Neural crest cell (in vitro differentiated cells): ENCODE measurements around the gene DIP2C. TPM values are rescaled to one million over a fixed set of nuclear protein-coding genes. Genes with fewer than 3 reads are reported as not detected.

Experiments used
- DNase-seq: peaks from one replicate; pipeline ENCODE4 v3.0.0; 2021; ENCODE audit warnings: low read depth, mixed read lengths, low spot score
- H3K27ac Mint-ChIP-seq: one replicate; pipeline ENCODE4 v1.8.0; 2021; ENCODE audit warnings: mild to moderate bottlenecking, mixed read lengths; ENCODE audit not compliant: unreplicated experiment
- H3K27me3 Mint-ChIP-seq: 2 replicates; pipeline ENCODE4 v1.8.0; 2021; ENCODE audit warnings: low read depth, mild to moderate bottlenecking, mixed read lengths
- H3K36me3 Mint-ChIP-seq: 2 replicates; pipeline ENCODE4 v1.8.0; 2021; ENCODE audit warnings: low read depth, mild to moderate bottlenecking, mixed read lengths
- H3K4me1 Mint-ChIP-seq: 2 replicates; pipeline ENCODE4 v1.8.0; 2021; ENCODE audit warnings: mixed read lengths
- H3K4me3 Mint-ChIP-seq: one replicate; pipeline ENCODE4 v1.8.0; 2021; ENCODE audit warnings: mild to moderate bottlenecking, mixed read lengths
- H3K9me3 Mint-ChIP-seq: 2 replicates; pipeline ENCODE4 v1.8.0; 2021; ENCODE audit warnings: mixed read lengths
- CTCF ChIP-seq: fragments of 200-600 bp; sonication (generic); conservative IDR thresholded peaks from 2 replicates; pipeline ENCODE4 v1.5.0; 2021; ENCODE audit warnings: antibody characterized with exemption, mild to moderate bottlenecking
- total RNA-seq: library from RNA; stranded (reverse); gene quantifications from 2 replicates; pipeline ENCODE4 v1.2.1, GENCODE V29; 2021

The DIP2C gene
- total RNA-seq, 1 donor from 2014 or later, result 21.7 TPM

- Mint-ChIP-seq H3K4me3 (no peak overlapping the region), H3K27ac (no peak overlapping the region), H3K36me3 (peaks cover 4% of the 10 kb centered on the region), H3K27me3 (no peaks in the 10 kb centered on the region), H3K9me3 (no peaks in the 10 kb centered on the region), H3K4me1 (no peaks in the 10 kb centered on the region)
- DNase-seq, result no peak
- no peak for TF ChIP-seq CTCF
Measured at GRCh38 chr10:260819-261429, 428.5 kb downstream of the DIP2C start.

DNA sequence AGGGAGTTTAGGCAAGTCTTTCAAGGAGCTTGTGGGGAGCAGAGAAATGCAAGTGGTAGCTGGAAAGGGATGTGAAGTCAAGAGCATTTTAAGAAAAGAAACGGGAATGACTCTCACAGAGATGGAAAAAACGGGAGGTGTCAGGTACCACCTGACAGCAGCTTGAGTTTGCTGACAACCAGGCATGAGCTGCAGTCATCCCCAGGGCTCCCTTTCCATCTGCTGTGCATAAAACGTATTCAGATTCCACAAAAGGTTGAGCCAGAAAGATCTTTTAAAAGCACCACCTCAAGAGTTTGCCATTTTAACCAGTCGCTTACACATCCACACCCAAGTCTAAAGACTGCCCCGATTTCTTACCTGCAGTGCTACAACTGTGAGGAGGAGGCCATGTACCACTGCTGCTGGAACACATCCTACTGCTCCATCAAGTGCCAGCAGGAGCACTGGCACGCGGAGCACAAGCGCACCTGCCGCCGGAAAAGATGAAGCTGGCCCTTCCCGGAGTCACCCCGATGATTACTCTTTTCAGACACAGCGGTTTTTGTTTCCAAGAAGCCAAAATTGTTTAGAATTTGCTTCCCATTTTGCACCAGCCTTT lies 437.4 kb downstream of the DIP2C start:
- DNase-seq, result no peak
- no peak for TF ChIP-seq CTCF
- no peak overlapping the region for H3K27ac Mint-ChIP-seq
- no peaks in the 10 kb centered on the region for H3K9me3 Mint-ChIP-seq
- no peak overlapping the region for H3K4me3 Mint-ChIP-seq
- H3K4me1 Mint-ChIP-seq, result no peaks in the 10 kb centered on the region
- no peaks in the 10 kb centered on the region for H3K27me3 Mint-ChIP-seq
- H3K36me3 Mint-ChIP-seq, result peaks cover 12% of the 10 kb centered on the region

DNA sequence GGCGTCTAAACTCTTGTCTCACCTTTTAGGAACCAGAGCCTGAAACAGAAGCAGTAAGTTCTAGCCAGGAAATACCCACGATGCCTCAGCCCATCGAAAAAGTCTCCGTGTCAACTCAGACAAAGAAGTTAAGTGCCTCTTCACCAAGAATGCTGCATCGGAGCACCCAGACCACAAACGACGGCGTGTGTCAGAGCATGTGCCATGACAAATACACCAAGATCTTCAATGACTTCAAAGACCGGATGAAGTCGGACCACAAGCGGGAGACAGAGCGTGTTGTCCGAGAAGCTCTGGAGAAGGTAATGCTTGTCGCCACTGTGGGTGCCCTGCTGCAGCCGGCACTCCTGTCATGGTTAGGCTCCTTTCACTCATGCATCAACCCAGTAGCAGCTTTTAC lies 441.2 kb downstream of the DIP2C start:
- Mint-ChIP-seq H3K36me3 (peaks cover 6% of the 10 kb centered on the region), H3K4me1 (no peaks in the 10 kb centered on the region), H3K4me3 (no peak overlapping the region), H3K27me3 (no peaks in the 10 kb centered on the region), H3K9me3 (no peaks in the 10 kb centered on the region), H3K27ac (no peak overlapping the region)
- no peak for DNase-seq
- TF ChIP-seq CTCF, result no peak

DNA sequence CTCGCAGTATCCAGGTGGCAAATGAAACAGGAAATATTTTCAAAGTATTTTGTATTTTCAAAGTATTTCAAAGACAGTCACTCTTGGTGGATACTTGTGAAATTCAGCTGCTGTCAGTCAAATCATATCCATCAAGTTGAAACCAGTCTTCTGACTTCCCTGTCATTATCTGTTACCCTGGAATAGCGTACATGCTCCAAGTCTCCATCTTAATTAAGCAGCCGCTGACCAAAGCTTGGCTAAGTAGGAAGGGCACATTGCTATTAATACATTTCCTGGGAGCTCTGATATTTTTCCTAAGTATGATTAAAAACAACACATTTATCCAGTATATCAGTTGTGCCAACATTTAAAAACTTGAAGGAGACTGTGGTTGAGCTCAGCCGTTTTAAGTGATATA lies 442.0 kb downstream of the DIP2C start:
- Mint-ChIP-seq H3K36me3 (peaks cover 6% of the 10 kb centered on the region), H3K27me3 (no peaks in the 10 kb centered on the region), H3K4me3 (no peak overlapping the region), H3K9me3 (no peaks in the 10 kb centered on the region), H3K4me1 (no peaks in the 10 kb centered on the region), H3K27ac (no peak overlapping the region)
- no peak for DNase-seq
- TF ChIP-seq CTCF, result no peak

- Mint-ChIP-seq H3K36me3 (peaks cover 6% of the 10 kb centered on the region), H3K9me3 (no peaks in the 10 kb centered on the region), H3K4me1 (no peaks in the 10 kb centered on the region), H3K27ac (no peak overlapping the region), H3K27me3 (no peaks in the 10 kb centered on the region), H3K4me3 (no peak overlapping the region)
- no peak for DNase-seq
- TF ChIP-seq CTCF, result no peak
Measured at GRCh38 chr10:246431-246830, 443.0 kb downstream of the DIP2C start.
